SJSA1 (cell line): ENCODE data around the gene MRPL48. TPM values are rescaled to one million over a fixed set of nuclear protein-coding genes. Genes with fewer than 3 reads are reported as not detected.
"Not testable (repeated sequence)": the region's sequence is repeated elsewhere in the genome, so short reads cannot be mapped to it uniquely, and the experiment has no call there.

ENCODE experiments used
- DNase-seq, 2 experiments: peaks; one replicate each; pipeline ENCODE4 v3.0.0-alpha.2; 2015 to 2020; ENCODE audit warnings: low spot score in 2 of 2, low read depth in 1 of 2
- H3K27ac ChIP-seq: fragments of 250-450 bp; sonication (Bioruptor Pico); 2 replicates; pipeline ENCODE4 v1.5.1; 2020; ENCODE audit warnings: mild to moderate bottlenecking, moderate library complexity
- H3K27me3 ChIP-seq: fragments of 250-450 bp; sonication (Bioruptor Pico); replicated peaks from 2 replicates; pipeline ENCODE4 v1.5.1; 2020; ENCODE audit warnings: mild to moderate bottlenecking, moderate library complexity
- H3K36me3 ChIP-seq: fragments of 250-450 bp; sonication (Bioruptor Pico); 2 replicates; pipeline ENCODE4 v1.5.1; 2020; ENCODE audit warnings: mild to moderate bottlenecking
- H3K4me1 ChIP-seq: fragments of 250-450 bp; sonication (Bioruptor Pico); replicated peaks from 2 replicates; pipeline ENCODE4 v1.6.1; 2021; ENCODE audit warnings: mild to moderate bottlenecking
- H3K4me3 ChIP-seq: fragments of 250-450 bp; sonication (Bioruptor Pico); 2 replicates; pipeline ENCODE4 v1.5.1; 2020; ENCODE audit warnings: mild to moderate bottlenecking
- H3K9me3 ChIP-seq: fragments of 250-450 bp; sonication (Bioruptor Pico); replicated peaks from 2 replicates; pipeline ENCODE4 v1.5.1; 2020; ENCODE audit warnings: mild to moderate bottlenecking
- total RNA-seq: library from RNA; depleted of rRNA; stranded (reverse); fragments of >200 nt; shearing (Covaris generic); gene quantifications from 2 replicates; pipeline ENCODE4 v1.2.3, GENCODE V29; 2014

Gene MRPL48
- total RNA-seq, 1 experiment from 2014 or later: 32.8 TPM

DNA sequence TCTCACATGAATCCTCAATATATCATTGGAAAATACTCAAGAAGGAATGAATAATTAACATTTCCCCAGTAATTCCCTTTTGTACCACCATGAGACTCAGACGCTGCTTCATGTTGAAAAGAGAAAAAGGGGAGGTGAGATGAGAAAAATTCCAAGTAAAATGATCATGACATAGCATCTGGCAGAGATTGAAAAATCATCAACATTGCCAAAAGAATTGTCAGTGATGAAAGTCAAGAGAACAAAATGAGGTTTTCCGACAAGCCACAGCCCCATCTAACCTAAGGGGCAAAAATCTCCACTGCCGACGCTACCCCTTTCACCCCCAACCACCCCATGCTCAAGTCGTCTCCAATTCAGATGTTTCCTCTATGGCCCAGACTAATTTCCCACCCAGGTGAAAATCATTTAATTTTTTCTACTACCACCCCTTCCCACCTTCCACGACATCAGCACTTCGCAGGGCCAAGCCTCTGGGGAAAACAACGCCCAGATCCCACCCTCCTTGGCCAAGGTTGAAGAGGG is 28.0 kb upstream of the MRPL48 start:
- peak in 1 of 2 experiments; percentile 10 for DNase-seq
- Histone ChIP-seq H3K4me1 (peaks cover 13% of the 10 kb centered on the region), H3K27me3 (no peaks in the 10 kb centered on the region), H3K9me3 (no peaks in the 10 kb centered on the region), H3K27ac (0 out of 2 replicates have a peak overlapping the region, but pooled peaks have one; percentile 17), H3K4me3 (peak overlapping the region; percentile 79), H3K36me3 (no peaks in the 10 kb centered on the region)

DNA sequence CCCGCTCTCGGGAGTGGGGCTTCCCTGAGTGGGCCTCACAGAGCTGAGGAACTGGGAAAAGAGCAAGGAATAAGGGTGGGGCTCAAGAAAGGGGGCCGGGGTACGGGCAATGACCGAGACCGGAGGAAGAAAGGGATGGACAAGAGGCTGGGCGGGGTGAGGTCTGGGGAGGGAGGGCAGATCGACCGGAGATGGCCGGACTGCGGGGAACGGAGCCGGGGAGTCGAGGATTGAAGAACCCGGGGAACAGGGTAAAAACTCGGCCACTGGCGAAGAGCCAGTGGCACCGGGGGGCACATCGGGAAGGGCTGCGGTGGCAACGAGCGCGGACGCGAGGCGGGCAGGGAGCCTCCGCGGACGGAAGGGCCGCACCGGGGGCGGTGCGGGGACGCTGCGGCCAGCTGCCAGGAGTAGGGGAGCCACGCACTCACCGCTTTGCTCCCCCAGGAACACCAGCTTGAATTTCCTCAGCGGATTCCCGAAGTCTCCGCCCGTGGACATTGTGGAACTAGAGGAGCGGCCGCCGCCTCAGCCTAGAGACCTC is 27.5 kb upstream of the MRPL48 start:
- H3K4me1 ChIP-seq: peaks cover 13% of the 10 kb centered on the region
- DNase-seq: no peak
- H3K27me3 ChIP-seq: no peaks in the 10 kb centered on the region
- H3K27ac ChIP-seq: peak overlapping the region; percentile 17; the same call in 1 of the 2 replicates
- H3K9me3 ChIP-seq: no peaks in the 10 kb centered on the region
- H3K4me3 ChIP-seq: peak overlapping the region; percentile 79
- no peaks in the 10 kb centered on the region for H3K36me3 ChIP-seq

- Histone ChIP-seq H3K27ac (peak within 1 kb of the TSS; percentile 50), H3K27me3 (no peaks in the 10 kb centered on the region), H3K4me1 (peaks cover 13% of the 10 kb centered on the region), H3K36me3 (no peaks in the 10 kb centered on the region), H3K9me3 (no peaks in the 10 kb centered on the region), H3K4me3 (peak within 1 kb of the TSS; percentile 79)
- peak; percentile 91 to 98 for DNase-seq
These were observed 26.8 kb upstream of the MRPL48 start, which contains the start of gene RAB6A for GRCh38 chr11:73760679-73761402. TSS of gene RAB6A (minus strand) at chr11:73761074. CDS start at chr11:73760635, 439 bp downstream.

GRCh38 chr11:73761403-73761945 is 26.2 kb upstream of the MRPL48 start:
- no peaks in the 10 kb centered on the region for H3K27me3 ChIP-seq
- no peaks in the 10 kb centered on the region for H3K36me3 ChIP-seq
- DNase-seq: no peak
- H3K4me1 ChIP-seq: peaks cover 13% of the 10 kb centered on the region
- no peaks in the 10 kb centered on the region for H3K9me3 ChIP-seq
- H3K4me3 ChIP-seq: peak overlapping the region; percentile 79
- peak overlapping the region; percentile 40 for H3K27ac ChIP-seq

- Histone ChIP-seq H3K36me3 (no peaks in the 10 kb centered on the region), H3K27me3 (no peaks in the 10 kb centered on the region), H3K9me3 (no peaks in the 10 kb centered on the region)
These were observed 24.9 kb upstream of the MRPL48 start for GRCh38 chr11:73762732-73763131.

DNA sequence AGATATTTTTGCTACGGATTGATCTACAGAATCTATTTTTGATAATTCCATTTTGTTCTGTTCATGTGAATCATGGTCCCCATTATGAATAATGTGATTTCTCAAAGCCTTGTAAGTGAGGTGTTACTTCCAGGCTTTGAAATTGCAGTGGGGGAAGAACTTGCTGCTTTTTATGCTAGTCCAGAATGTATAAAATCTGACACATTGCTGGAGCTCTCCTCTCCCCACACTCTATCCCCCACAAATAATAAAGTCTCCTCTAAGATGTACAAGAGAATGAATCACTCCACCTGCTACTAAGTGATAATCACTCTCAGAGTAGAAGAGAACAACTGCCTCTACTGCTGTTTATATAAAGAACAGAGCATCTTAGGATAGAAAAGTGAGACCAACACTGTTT is 20.9 kb upstream of the MRPL48 start:
- Histone ChIP-seq H3K9me3 (no peaks in the 10 kb centered on the region), H3K36me3 (no peaks in the 10 kb centered on the region), H3K27me3 (no peaks in the 10 kb centered on the region), H3K4me1 (no peaks in the 10 kb centered on the region), H3K27ac (no peak overlapping the region), H3K4me3 (no peak overlapping the region)
- DNase-seq: no peak

More at GRCh38 chr11:73762732-73763131, 24.9 kb upstream of the MRPL48 start:
- no peak overlapping the region for H3K4me3 ChIP-seq
- DNase-seq: no peak
- no peak overlapping the region for H3K27ac ChIP-seq
- peaks cover 9% of the 10 kb centered on the region for H3K4me1 ChIP-seq

GRCh38 chr11:73770811-73771210 is 16.9 kb upstream of the MRPL48 start:
- not testable (repeated sequence) for H3K4me3 ChIP-seq, H3K9me3 ChIP-seq, H3K27ac ChIP-seq, DNase-seq, H3K27me3 ChIP-seq, H3K4me1 ChIP-seq, H3K36me3 ChIP-seq

DNA sequence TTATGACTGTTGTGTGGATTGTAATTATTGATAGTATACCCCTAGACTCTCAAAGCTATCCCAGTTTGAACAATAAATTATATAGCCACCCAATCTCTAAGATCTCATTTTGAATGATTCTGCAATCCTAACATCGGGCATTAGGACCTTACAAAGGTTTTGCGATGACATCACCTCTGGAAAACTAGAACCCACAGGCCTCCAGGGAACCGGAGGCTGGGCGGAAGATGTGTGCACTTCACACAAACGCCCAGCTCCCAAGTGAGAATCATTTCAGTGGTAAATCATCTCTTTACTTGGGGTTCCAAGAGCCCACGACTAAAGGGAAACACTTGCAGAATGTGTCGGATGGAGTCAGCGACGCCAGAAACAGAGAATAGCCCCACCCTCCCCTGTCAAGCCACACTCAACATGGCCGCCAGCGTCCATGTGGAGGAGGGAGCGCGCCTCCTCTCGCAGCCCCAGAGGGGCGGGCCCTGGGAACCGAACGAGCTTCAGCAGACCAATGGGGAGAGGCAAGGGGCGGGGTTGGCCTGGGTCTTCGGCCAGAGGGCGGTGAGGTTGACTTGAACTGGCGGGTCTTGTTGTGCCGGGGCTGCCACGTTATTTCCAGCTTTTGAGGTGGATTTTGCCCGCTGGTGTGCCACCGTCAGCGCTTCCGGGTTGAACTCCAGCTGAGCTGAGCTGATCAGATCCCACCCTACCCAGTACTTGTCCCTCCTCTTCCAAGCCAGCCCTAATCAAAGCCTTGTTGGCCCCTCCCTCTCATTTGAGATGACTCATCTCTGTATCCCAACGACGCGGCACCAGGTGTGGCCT is 8.4 kb upstream of the MRPL48 start:
- peak; percentile 96 to 97 for DNase-seq
- no peaks in the 10 kb centered on the region; the same call in 1 of the 2 replicates for H3K4me1 ChIP-seq
- no peaks in the 10 kb centered on the region for H3K36me3 ChIP-seq
- peak overlapping the region; percentile 44 for H3K4me3 ChIP-seq
- H3K27ac ChIP-seq: peak overlapping the region; percentile 91
- no peaks in the 10 kb centered on the region for H3K27me3 ChIP-seq
- no peaks in the 10 kb centered on the region for H3K9me3 ChIP-seq

DNA sequence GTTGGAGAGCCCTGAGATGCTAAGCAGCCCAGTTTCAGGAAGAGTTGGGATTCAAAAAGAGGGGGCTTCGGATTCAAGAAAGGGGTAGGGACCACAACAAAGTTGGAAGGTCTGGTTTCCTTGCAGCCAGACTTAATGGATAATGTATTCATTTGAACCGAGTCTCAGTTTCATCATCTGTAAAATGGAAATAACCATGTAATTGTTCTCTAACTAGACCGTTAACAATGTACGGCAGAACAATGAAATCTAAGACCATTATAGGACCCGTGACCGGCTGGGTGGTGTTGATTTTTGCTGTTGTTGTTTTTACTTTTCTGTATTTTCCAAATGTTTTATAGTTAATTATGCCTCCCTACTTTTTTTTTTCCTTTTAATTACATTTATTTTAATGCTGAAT is 6.4 kb upstream of the MRPL48 start:
- no peaks in the 10 kb centered on the region for H3K27me3 ChIP-seq
- H3K36me3 ChIP-seq: no peaks in the 10 kb centered on the region
- no peak for DNase-seq
- H3K9me3 ChIP-seq: no peaks in the 10 kb centered on the region
- no peak overlapping the region for H3K27ac ChIP-seq
- no peak overlapping the region for H3K4me3 ChIP-seq
- H3K4me1 ChIP-seq: no peaks in the 10 kb centered on the region; the same call in 1 of the 2 replicates

DNA sequence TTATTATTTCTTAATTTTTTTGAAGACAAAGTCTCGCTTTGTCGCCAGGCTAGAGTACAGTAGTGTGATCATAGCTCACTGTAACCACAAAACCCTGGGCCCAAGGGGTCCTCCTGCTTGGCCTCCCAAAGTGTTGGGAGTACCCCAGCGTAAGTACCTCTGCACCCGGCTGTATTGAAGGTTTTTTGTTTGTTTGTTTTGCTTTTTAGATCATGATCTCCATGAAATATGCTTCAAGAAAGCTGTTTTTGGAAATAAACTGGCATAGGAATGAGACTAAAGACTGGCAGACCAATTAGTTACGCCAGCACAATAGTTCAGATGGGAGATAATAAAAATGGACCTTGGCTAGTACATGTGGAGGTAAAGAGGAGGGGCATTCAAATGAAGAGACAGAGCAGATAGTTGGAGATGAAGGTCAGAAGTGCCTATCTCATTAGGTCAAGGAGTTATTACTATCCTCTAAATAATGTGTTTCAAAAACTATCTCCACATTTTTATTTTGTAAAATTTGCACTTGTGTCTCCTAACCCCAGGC is 4.1 kb upstream of the MRPL48 start:
- H3K27ac ChIP-seq: no peak overlapping the region
- H3K4me3 ChIP-seq: no peak overlapping the region
- H3K9me3 ChIP-seq: no peaks in the 10 kb centered on the region
- DNase-seq: no peak
- H3K4me1 ChIP-seq: peaks cover 4% of the 10 kb centered on the region
- no peaks in the 10 kb centered on the region for H3K36me3 ChIP-seq
- H3K27me3 ChIP-seq: no peaks in the 10 kb centered on the region

DNA sequence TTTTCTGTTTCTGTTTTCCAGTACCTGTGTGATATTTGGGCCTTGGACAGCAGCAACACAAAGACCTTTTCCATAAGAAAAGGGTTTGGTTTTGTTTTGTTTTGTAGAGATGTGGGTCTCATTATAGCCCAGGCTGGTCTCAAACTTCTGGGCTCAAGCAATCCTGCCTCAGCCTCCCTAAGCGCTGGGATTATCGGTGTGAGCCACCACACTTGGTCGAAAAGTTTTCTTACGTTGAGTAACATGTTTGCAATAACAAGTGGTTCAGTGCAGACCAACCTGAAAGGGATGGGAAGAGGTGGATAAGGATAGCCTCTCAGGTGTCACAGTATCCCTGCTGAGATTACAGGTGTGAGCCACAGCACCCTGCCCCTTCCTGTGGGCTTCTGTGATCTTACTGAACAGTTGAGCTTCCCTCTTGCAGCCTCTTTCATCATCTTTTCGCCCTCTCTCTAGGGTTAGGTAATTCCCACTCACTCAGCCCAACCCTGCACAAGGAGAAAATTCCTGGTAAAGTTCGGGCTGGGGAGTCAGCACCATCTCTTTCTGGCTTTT is 3.5 kb upstream of the MRPL48 start:
- Histone ChIP-seq H3K36me3 (no peaks in the 10 kb centered on the region), H3K4me1 (peaks cover 8% of the 10 kb centered on the region), H3K27me3 (no peaks in the 10 kb centered on the region), H3K4me3 (no peak overlapping the region), H3K9me3 (no peaks in the 10 kb centered on the region), H3K27ac (no peak overlapping the region)
- DNase-seq: no peak

DNA sequence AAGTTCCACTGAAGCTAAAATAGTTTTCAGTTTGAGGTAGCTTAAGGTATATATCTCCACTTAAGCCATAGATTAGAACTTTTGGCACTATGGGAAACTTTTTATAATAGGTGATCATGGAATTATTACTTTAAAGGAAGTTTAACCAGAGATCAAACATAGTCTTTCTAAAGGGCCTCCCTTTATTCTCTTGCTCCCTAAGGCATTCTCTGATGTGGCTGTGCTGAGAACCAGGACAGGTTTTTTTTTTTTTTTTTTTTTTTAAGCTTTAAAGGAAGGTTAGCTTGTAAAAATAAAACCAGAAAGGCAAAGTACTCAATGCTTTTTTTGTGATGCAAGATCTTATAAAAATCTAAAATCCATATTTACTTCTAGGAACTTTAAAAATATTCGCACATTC is 2.9 kb upstream of the MRPL48 start:
- no peak for DNase-seq
- Histone ChIP-seq H3K27ac (no peak overlapping the region), H3K27me3 (no peaks in the 10 kb centered on the region), H3K4me3 (no peak overlapping the region), H3K9me3 (no peaks in the 10 kb centered on the region), H3K4me1 (peaks cover 8% of the 10 kb centered on the region), H3K36me3 (no peaks in the 10 kb centered on the region)

GRCh38 chr11:73785467-73785866 is 2.2 kb upstream of the MRPL48 start:
- H3K4me1 ChIP-seq, H3K9me3 ChIP-seq, H3K27me3 ChIP-seq, H3K27ac ChIP-seq, H3K4me3 ChIP-seq, H3K36me3 ChIP-seq, DNase-seq: not testable (repeated sequence)
